Kidney (tissue), 14 donors: ENCODE results near the gene GRIFIN. TPM values are rescaled to one million over a fixed set of nuclear protein-coding genes. Genes with fewer than 3 reads are reported as not detected.
"Not testable (repeated sequence)": the region's sequence is repeated elsewhere in the genome, so short reads cannot be mapped to it uniquely, and the experiment has no call there.

ENCODE experiments used
- DNase-seq, 5 donors: peaks; one replicate each; pipeline ENCODE4 v3.0.0-alpha.2; 2013 to 2020
- FAIRE-seq: peaks from 2 replicates; lab custom pipeline; 2012; peaks lifted over from hg19 to GRCh38; lab: Jason Lieb, UNC
- H3K27ac ChIP-seq, 2 donors: one replicate each; pipeline ENCODE4 v1.7.0; 2013; ENCODE audit warnings: low read depth in 2 of 2, low read length in 2 of 2, inconsistent platforms in 1 of 2
- H3K27me3 ChIP-seq: one replicate; pipeline ENCODE4 v1.7.1; 2013; ENCODE audit warnings: low read length, inconsistent platforms; ENCODE audit not compliant: control insufficient read depth, insufficient read depth
- H3K36me3 ChIP-seq, 3 donors: one replicate each; pipeline versions ENCODE4 v1.7.0 to v1.7.1; 2013; ENCODE audit warnings: low read length in 3 of 3, control low read depth in 1 of 3, inconsistent platforms in 1 of 3; ENCODE audit not compliant: insufficient read depth in 3 of 3, control insufficient read depth in 2 of 3
- H3K4me1 ChIP-seq, 3 donors: one replicate each; pipeline versions ENCODE4 v1.7.0 to v1.7.1; 2013; ENCODE audit warnings: low read length in 3 of 3, inconsistent platforms in 1 of 3, low read depth in 1 of 3; ENCODE audit not compliant: control insufficient read depth in 2 of 3, insufficient read depth in 2 of 3
- H3K4me3 ChIP-seq, 3 donors: one replicate each; pipeline versions ENCODE4 v1.7.0 to v1.8.1; 2013; ENCODE audit warnings: low read length in 3 of 3, control low read depth in 1 of 3, inconsistent platforms in 1 of 3
- H3K9ac ChIP-seq, 3 donors: one replicate each; pipeline versions ENCODE4 v1.7.0 to v1.7.1; 2013; ENCODE audit warnings: low read length in 3 of 3, control low read depth in 1 of 3, inconsistent platforms in 1 of 3
- H3K9me3 ChIP-seq, 3 donors: one replicate each; pipeline versions ENCODE4 v1.7.0 to v1.7.1; 2013; ENCODE audit warnings: low read length in 3 of 3, control low read depth in 1 of 3, inconsistent platforms in 1 of 3; ENCODE audit not compliant: control insufficient read depth in 2 of 3, insufficient read depth in 1 of 3
- intact Hi-C: fragments of 100-400 bp; cut with DNase I; formaldehyde crosslinking; loops from one replicate; pipeline ENCODE4 v1.11.1; 2022
- polyA plus RNA-seq: library from polyadenylated mRNA; stranded (reverse); fragments of 350-450 nt; fragmentation: Illumina TruSeq; extraction: RNeasy Lipid Tissue Mini Kit (QIAGEN cat#74804); gene quantifications from one replicate; pipeline ENCODE4 v1.2.3, GENCODE V29; 2014; ENCODE audit warnings: low read depth, low replicate concordance; ENCODE audit not compliant: insufficient read depth
- total RNA-seq: library from RNA; stranded (reverse); fragmentation: NEBNext Ultra II Directional; extraction: Animal tissue kit (Norgen Biotek cat#: 25700); gene quantifications from one replicate; pipeline ENCODE4 v1.2.1, GENCODE V29; 2021
- TF ChIP-seq, protein P1 (sequence below): IDR thresholded peaks from 3 replicates; pipeline ENCODE4 v1.5.1; 2012; ENCODE audit warnings: mild to moderate bottlenecking, moderate library complexity, borderline replicate concordance; ENCODE audit not compliant: insufficient read depth; ENCODE audit errors: extremely low read depth
- donor health status: control.
- donor health status: control.
- donor health status: control.
- donor health status: control.
- donor health status: control.
- donor health status: DM: yes; HTN: yes; CAD: no.
- donor health status: Normal renal cell carcinoma (clear cell type).

The GRIFIN gene
- total and polyA plus RNA-seq, 2 donors from 2014 or later, result not detected

DNA sequence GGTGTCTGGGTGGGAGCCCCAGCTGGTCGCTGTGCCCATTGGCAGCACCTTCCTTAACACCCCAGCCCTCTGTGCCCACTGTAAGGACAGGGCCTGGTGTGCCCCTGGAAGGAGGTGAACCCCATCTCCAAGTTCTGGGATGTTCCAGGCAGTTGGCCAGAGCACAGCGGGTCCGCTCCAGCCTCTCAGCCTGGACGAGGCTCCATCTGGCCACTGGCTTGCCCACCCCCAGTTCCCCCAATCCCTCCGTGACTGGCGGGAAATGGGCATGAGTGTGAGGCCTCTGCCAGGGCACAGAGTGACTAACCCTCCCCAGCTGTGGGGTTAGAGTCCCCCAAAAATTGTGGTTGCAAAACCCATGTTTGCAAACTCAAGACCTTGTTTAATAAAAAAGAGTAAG lies 15.6 kb downstream of the GRIFIN start:
- DNase-seq (no peak), FAIRE-seq (no peak)
- Histone ChIP-seq H3K4me3 (no peak overlapping the region), H3K27me3 (no peaks in the 10 kb centered on the region), H3K27ac (no peak overlapping the region), H3K36me3 (no peaks in the 10 kb centered on the region), H3K9ac (no peak overlapping the region), H3K4me1 (no peaks in the 10 kb centered on the region), H3K9me3 (no peaks in the 10 kb centered on the region)
- TF ChIP-seq, protein P1, sequence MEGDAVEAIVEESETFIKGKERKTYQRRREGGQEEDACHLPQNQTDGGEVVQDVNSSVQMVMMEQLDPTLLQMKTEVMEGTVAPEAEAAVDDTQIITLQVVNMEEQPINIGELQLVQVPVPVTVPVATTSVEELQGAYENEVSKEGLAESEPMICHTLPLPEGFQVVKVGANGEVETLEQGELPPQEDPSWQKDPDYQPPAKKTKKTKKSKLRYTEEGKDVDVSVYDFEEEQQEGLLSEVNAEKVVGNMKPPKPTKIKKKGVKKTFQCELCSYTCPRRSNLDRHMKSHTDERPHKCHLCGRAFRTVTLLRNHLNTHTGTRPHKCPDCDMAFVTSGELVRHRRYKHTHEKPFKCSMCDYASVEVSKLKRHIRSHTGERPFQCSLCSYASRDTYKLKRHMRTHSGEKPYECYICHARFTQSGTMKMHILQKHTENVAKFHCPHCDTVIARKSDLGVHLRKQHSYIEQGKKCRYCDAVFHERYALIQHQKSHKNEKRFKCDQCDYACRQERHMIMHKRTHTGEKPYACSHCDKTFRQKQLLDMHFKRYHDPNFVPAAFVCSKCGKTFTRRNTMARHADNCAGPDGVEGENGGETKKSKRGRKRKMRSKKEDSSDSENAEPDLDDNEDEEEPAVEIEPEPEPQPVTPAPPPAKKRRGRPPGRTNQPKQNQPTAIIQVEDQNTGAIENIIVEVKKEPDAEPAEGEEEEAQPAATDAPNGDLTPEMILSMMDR, result no peak
- intact Hi-C loops, result no loop called here

DNA sequence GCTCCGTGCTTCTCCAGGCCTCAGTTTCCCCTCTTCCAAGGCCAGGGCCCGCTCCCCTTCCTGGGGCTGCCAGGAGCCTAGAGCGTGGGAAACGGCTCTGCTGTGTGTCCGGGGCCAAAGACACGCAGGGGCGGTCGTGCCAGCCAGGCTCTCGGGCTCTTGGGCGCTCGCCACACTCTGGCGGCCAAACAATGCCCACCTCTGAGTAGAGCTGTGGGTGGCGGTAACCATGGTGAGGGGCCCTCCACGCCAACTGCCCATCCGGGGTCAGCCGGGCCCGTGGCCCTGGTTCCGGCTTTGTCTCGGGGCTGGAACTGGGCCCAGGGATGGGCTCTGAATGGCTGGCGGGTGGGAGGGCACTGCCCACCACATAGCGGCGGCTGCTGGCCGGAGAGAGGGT lies 16.0 kb downstream of the GRIFIN start:
- H3K9ac ChIP-seq, result no peak overlapping the region
- intact Hi-C loops, result no loop called here
- DNase-seq (peak in 1 of 5 donors; percentile 67), FAIRE-seq (no peak)
- no peak overlapping the region for H3K27ac ChIP-seq
- H3K4me1 ChIP-seq, result no peaks in the 10 kb centered on the region
- TF ChIP-seq, protein P1, result no peak
- no peak overlapping the region for H3K4me3 ChIP-seq
- no peaks in the 10 kb centered on the region for H3K27me3 ChIP-seq
- no peaks in the 10 kb centered on the region for H3K36me3 ChIP-seq
- no peaks in the 10 kb centered on the region for H3K9me3 ChIP-seq

DNA sequence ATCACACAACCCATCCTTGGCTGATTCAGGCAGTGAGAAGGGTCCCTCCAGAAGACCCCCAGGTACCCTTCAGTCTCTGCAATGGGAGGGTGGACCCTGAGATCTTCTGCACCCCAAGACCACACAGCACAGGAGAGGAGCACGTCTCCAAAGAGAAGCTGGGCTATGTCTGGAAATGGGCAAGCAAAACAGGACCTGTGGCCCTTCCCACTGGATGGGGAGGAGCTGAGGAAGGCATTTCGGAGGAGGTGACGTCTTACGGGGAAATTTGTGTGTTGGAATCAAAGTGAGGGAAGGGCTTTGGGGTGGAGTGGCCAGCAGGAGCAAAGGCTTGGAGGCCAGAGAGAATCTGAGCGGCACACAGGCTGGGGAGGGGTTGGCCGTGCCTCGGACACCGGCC lies 16.5 kb downstream of the GRIFIN start:
- Histone ChIP-seq H3K9ac (no peak overlapping the region), H3K4me1 (no peaks in the 10 kb centered on the region), H3K27me3 (no peaks in the 10 kb centered on the region), H3K4me3 (no peak overlapping the region), H3K27ac (no peak overlapping the region), H3K9me3 (no peaks in the 10 kb centered on the region), H3K36me3 (no peaks in the 10 kb centered on the region)
- intact Hi-C loops, result no loop called here
- TF ChIP-seq, protein P1, result no peak
- no peak for DNase-seq
- FAIRE-seq, result no peak

DNA sequence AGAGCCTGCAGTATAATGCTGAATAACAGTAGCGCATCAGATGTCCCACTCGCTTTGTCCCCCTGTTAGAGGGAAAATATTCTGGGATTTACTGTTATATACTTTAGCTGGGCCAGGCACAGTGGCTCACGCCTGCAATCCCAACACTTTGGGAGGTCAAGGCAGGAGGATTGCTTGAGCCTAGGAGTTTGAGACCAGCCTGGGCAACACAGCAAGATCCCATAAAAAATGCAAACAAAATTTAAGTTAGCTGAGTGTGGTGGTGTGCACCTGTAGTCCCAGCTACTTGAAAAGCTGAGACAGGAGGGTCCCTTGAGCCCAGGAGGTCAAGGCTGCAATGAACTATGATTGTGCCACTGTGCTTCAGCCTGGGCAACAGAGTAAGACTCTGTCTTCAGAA lies 22.3 kb downstream of the GRIFIN start:
- H3K4me1 ChIP-seq, intact Hi-C loops, H3K36me3 ChIP-seq, H3K27me3 ChIP-seq, FAIRE-seq, H3K27ac ChIP-seq, DNase-seq, H3K9me3 ChIP-seq, H3K9ac ChIP-seq, H3K4me3 ChIP-seq: not testable (repeated sequence)
